H9 (cell line): Measurements from ENCODE around the gene TMA7B. TPM values are rescaled to one million over a fixed set of nuclear protein-coding genes. Genes with fewer than 3 reads are reported as not detected.

Source experiments
- DNase-seq: peaks from one replicate; pipeline ENCODE4 v3.0.0-alpha.2; 2017
- H2AFZ ChIP-seq: one replicate; pipeline ENCODE4 v1.6.1; 2013; ENCODE audit warnings: mild to moderate bottlenecking, low read length, control low read depth, moderate library complexity
- H2AK5ac ChIP-seq: 2 replicates; pipeline ENCODE4 v1.6.1; 2013; ENCODE audit warnings: low read length, control low read depth, mixed read lengths; ENCODE audit not compliant: insufficient read length
- H2BK120ac ChIP-seq: one replicate; pipeline ENCODE4 v1.6.1; 2013; ENCODE audit warnings: low read depth, mild to moderate bottlenecking, low read length, control low read depth, inconsistent platforms; ENCODE audit not compliant: poor library complexity, severe bottlenecking
- H2BK12ac ChIP-seq: 2 replicates; pipeline ENCODE4 v1.6.1; 2013; ENCODE audit warnings: low read length, control low read depth, mixed read lengths, low read depth; ENCODE audit not compliant: insufficient read length
- H2BK15ac ChIP-seq: 2 replicates; pipeline ENCODE4 v1.6.1; 2013; ENCODE audit warnings: low read depth, low read length, control low read depth
- H2BK20ac ChIP-seq: one replicate; pipeline ENCODE4 v1.6.1; 2013; ENCODE audit warnings: low read depth, mild to moderate bottlenecking, low read length, control low read depth, inconsistent platforms; ENCODE audit not compliant: poor library complexity, severe bottlenecking
- H2BK5ac ChIP-seq: 2 replicates; pipeline ENCODE4 v1.6.1; 2013; ENCODE audit warnings: low read length, control low read depth, mixed read lengths; ENCODE audit not compliant: insufficient read length
- H3K14ac ChIP-seq: 2 replicates; pipeline ENCODE4 v1.6.1; 2013; ENCODE audit warnings: low read length, control low read depth; ENCODE audit not compliant: insufficient read depth
- H3K18ac ChIP-seq: 2 replicates; pipeline ENCODE4 v1.6.1; 2013; ENCODE audit warnings: low read depth, mild to moderate bottlenecking, mixed read lengths, low read length, control low read depth; ENCODE audit not compliant: insufficient read length
- H3K23ac ChIP-seq: 2 replicates; pipeline ENCODE4 v1.6.1; 2013; ENCODE audit warnings: low read length, control low read depth, mixed read lengths, low read depth; ENCODE audit not compliant: insufficient read length
- H3K23me2 ChIP-seq: 2 replicates; pipeline ENCODE4 v1.6.1; 2013; ENCODE audit warnings: low read depth, mild to moderate bottlenecking, mixed read lengths, low read length, control low read depth; ENCODE audit not compliant: insufficient read length, poor library complexity, severe bottlenecking
- H3K27ac ChIP-seq: 2 replicates; pipeline ENCODE4 v1.5.1; 2013; ENCODE audit warnings: low read length, control low read depth, mixed read lengths, low read depth; ENCODE audit not compliant: insufficient read length
- H3K27me3 ChIP-seq: 2 replicates; pipeline ENCODE4 v1.6.1; 2013; ENCODE audit warnings: low read length, control low read depth, inconsistent platforms; ENCODE audit not compliant: insufficient read depth
- H3K4ac ChIP-seq: 2 replicates; pipeline ENCODE4 v1.6.1; 2013; ENCODE audit warnings: low read depth, mild to moderate bottlenecking, control low read depth, inconsistent platforms, low read length, moderate library complexity
- H3K4me1 ChIP-seq: 2 replicates; pipeline ENCODE4 v1.6.1; 2013; ENCODE audit warnings: low read length, control low read depth, inconsistent platforms; ENCODE audit not compliant: insufficient read depth
- H3K4me2 ChIP-seq: 2 replicates; pipeline ENCODE4 v1.6.1; 2013; ENCODE audit warnings: low read length, control low read depth, mixed read lengths; ENCODE audit not compliant: insufficient read length, insufficient read depth
- H3K56ac ChIP-seq: 2 replicates; pipeline ENCODE4 v1.6.1; 2013; ENCODE audit warnings: low read depth, mild to moderate bottlenecking, mixed read lengths, low read length, control low read depth; ENCODE audit not compliant: insufficient read length
- H3K79me1 ChIP-seq: 2 replicates; pipeline ENCODE4 v1.6.1; 2013; ENCODE audit warnings: low read depth, mild to moderate bottlenecking, moderate library complexity, low read length, control low read depth, inconsistent platforms; ENCODE audit not compliant: insufficient read depth, poor library complexity, severe bottlenecking
- H3K79me2 ChIP-seq: 2 replicates; pipeline ENCODE4 v1.6.1; 2013; ENCODE audit warnings: low read length, control low read depth, inconsistent platforms; ENCODE audit not compliant: insufficient read depth
- H3K9ac ChIP-seq: 2 replicates; pipeline ENCODE4 v1.6.1; 2013; ENCODE audit warnings: low read length, control low read depth, mixed read lengths; ENCODE audit not compliant: insufficient read length; ENCODE audit errors: extremely low read depth
- H3K9me3 ChIP-seq: one replicate; pipeline ENCODE4 v1.6.1; 2013; ENCODE audit warnings: low read depth, low read length, inconsistent platforms; ENCODE audit not compliant: control insufficient read depth
- H3T11ph ChIP-seq: one replicate; pipeline ENCODE4 v1.6.1; 2013; ENCODE audit warnings: mild to moderate bottlenecking, low read length, control low read depth, inconsistent platforms
- H4K20me1 ChIP-seq: one replicate; pipeline ENCODE4 v1.6.1; 2013; ENCODE audit not compliant: control insufficient read depth, insufficient read length, insufficient read depth
- H4K5ac ChIP-seq: 2 replicates; pipeline ENCODE4 v1.6.1; 2013; ENCODE audit warnings: low read depth, mild to moderate bottlenecking, mixed read lengths, low read length, control low read depth; ENCODE audit not compliant: insufficient read length
- H4K8ac ChIP-seq: replicated peaks from 2 replicates; pipeline ENCODE4 v1.6.1; 2013; ENCODE audit warnings: low read length, control low read depth, mixed read lengths, low read depth; ENCODE audit not compliant: insufficient read length
- H4K91ac ChIP-seq: 2 replicates; pipeline ENCODE4 v1.6.1; 2013; ENCODE audit warnings: low read depth, mild to moderate bottlenecking, moderate library complexity, mixed read lengths, low read length, control low read depth; ENCODE audit not compliant: insufficient read length
- H3K27ac Mint-ChIP-seq, 3 experiments: 2 replicates in 2 of 3; 3 replicates in 1 of 3; pipeline ENCODE4 v1.8.0; 2020 to 2021; ENCODE audit warnings: mixed read lengths in 3 of 3, mild to moderate bottlenecking in 1 of 3, moderate library complexity in 1 of 3
- H3K27me3 Mint-ChIP-seq: 2 replicates; pipeline ENCODE4 v1.8.0; 2021; ENCODE audit warnings: low read depth, mild to moderate bottlenecking, moderate library complexity, mixed read lengths
- H3K36me3 Mint-ChIP-seq, 3 experiments: 2 replicates in 2 of 3; 3 replicates in 1 of 3; pipeline ENCODE4 v1.8.0; 2020 to 2021; ENCODE audit warnings: low read depth in 3 of 3, mixed read lengths in 3 of 3; ENCODE audit not compliant: insufficient read depth in 1 of 3
- H3K4me1 Mint-ChIP-seq, 2 experiments: 2 replicates each; pipeline ENCODE4 v1.8.0; 2020; ENCODE audit warnings: mixed read lengths in 2 of 2
- H3K4me3 Mint-ChIP-seq, 2 experiments: 2 replicates in 1 of 2; 3 replicates in 1 of 2; pipeline ENCODE4 v1.8.0; 2020 to 2021; ENCODE audit warnings: mild to moderate bottlenecking in 2 of 2, mixed read lengths in 2 of 2, moderate library complexity in 1 of 2
- H3K9me3 Mint-ChIP-seq, 2 experiments: 2 replicates in 1 of 2; 3 replicates in 1 of 2; pipeline ENCODE4 v1.8.0; 2020; ENCODE audit warnings: mild to moderate bottlenecking in 2 of 2, mixed read lengths in 2 of 2, moderate library complexity in 1 of 2
- WGBS: extraction: QIAGEN DNeasy Blood & Tissue Kit; methylation state at CpG from one replicate; pipeline ENCODE4 v1.1.7; 2013; ENCODE audit warnings: missing lambda C conversion rate, low lambda C conversion rate, mixed read lengths; ENCODE audit not compliant: insufficient read length; ENCODE audit errors: extremely low coverage; 5-methylcytosine and 5-hydroxymethylcytosine counted together
- total RNA-seq: library from RNA; stranded (reverse); gene quantifications from 2 replicates; pipeline ENCODE4 v1.2.1, GENCODE V29; 2021
- TF ChIP-seq, protein P1 (sequence below): fragments of 200-600 bp; sonication (generic); conservative IDR thresholded peaks from 3 replicates; pipeline ENCODE4 v1.8.0; 2021; ENCODE audit warnings: antibody characterized with exemption, mild to moderate bottlenecking

The TMA7B gene
- total RNA-seq, 1 experiment from 2014 or later, result not detected

DNA sequence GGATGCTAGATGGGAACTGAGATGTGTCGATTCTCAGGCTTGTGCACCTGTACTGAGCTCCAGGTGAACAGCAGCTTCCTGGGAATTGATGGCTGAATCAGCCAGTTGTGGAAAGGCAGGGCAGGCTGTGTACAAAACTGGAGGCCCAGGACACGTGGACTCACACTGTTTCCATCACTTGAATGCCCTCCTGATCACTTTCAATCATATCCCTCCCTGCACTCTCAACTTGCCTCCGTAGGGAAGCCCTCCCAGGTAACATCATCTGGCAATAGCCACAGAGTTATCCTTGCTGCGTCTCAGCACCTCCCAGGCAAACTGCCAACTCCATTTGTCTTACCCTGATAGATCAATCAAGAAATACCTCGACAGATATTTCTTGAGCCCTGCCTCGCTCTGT is 44.6 kb downstream of the TMA7B start:
- H3K79me1 ChIP-seq, result peaks cover 7% of the 10 kb centered on the region
- H2BK12ac ChIP-seq, result no peak overlapping the region
- H2BK120ac ChIP-seq, result no peak overlapping the region
- H2AK5ac ChIP-seq, result no peak overlapping the region
- no peak overlapping the region for H3K4me2 ChIP-seq
- no peak overlapping the region for H2BK5ac ChIP-seq
- peaks cover 6% of the 10 kb centered on the region; the same call in 1 of the 2 replicates for H3K79me2 ChIP-seq
- H3K14ac ChIP-seq, result no peak overlapping the region
- no peak overlapping the region for H3K56ac ChIP-seq
- no peak overlapping the region for H4K8ac ChIP-seq
- no peak for DNase-seq
- H2BK20ac ChIP-seq, result no peak overlapping the region
- no peak overlapping the region for H3K23ac ChIP-seq
- peaks cover 25% of the 10 kb centered on the region for H3K27me3 Mint-ChIP-seq
- H3K36me3 Mint-ChIP-seq, result peaks cover 4 to 9% (median 5%) of the 10 kb centered on the region in 3 experiments; a peak in 6 of 7 replicates
- no peak overlapping the region for H4K5ac ChIP-seq
- peaks cover 10% of the 10 kb centered on the region for H3K4me1 ChIP-seq
- H2AFZ ChIP-seq, result no peak overlapping the region
- peak overlapping the region in 1 of 3 experiments; percentile 7; a peak in 1 of 7 replicates for H3K27ac Mint-ChIP-seq
- no peak overlapping the region for H2BK15ac ChIP-seq
- TF ChIP-seq, protein P1, sequence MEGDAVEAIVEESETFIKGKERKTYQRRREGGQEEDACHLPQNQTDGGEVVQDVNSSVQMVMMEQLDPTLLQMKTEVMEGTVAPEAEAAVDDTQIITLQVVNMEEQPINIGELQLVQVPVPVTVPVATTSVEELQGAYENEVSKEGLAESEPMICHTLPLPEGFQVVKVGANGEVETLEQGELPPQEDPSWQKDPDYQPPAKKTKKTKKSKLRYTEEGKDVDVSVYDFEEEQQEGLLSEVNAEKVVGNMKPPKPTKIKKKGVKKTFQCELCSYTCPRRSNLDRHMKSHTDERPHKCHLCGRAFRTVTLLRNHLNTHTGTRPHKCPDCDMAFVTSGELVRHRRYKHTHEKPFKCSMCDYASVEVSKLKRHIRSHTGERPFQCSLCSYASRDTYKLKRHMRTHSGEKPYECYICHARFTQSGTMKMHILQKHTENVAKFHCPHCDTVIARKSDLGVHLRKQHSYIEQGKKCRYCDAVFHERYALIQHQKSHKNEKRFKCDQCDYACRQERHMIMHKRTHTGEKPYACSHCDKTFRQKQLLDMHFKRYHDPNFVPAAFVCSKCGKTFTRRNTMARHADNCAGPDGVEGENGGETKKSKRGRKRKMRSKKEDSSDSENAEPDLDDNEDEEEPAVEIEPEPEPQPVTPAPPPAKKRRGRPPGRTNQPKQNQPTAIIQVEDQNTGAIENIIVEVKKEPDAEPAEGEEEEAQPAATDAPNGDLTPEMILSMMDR, result no peak
- no peaks in the 10 kb centered on the region for H3K9me3 Mint-ChIP-seq
- H3K9ac ChIP-seq, result no peak overlapping the region
- no peak overlapping the region for H3K27ac ChIP-seq
- no peak overlapping the region for H4K91ac ChIP-seq
- no peaks in the 10 kb centered on the region for H3K9me3 ChIP-seq
- no peak overlapping the region for H3K4me3 Mint-ChIP-seq
- no CpG with 5 or more reads among the region's 6 CpGs for WGBS
- peaks cover 4% of the 10 kb centered on the region for H3K23me2 ChIP-seq
- no peak overlapping the region for H3K18ac ChIP-seq
- peaks cover 64 to 70% of the 10 kb centered on the region in 2 experiments for H3K4me1 Mint-ChIP-seq
- no peak overlapping the region for H3K4ac ChIP-seq
- peaks cover 5% of the 10 kb centered on the region for H4K20me1 ChIP-seq
- no peak overlapping the region for H3T11ph ChIP-seq
- H3K27me3 ChIP-seq, result no peaks in the 10 kb centered on the region
